ENCODE results near the gene CCL3.

Gene CCL3

DNA sequence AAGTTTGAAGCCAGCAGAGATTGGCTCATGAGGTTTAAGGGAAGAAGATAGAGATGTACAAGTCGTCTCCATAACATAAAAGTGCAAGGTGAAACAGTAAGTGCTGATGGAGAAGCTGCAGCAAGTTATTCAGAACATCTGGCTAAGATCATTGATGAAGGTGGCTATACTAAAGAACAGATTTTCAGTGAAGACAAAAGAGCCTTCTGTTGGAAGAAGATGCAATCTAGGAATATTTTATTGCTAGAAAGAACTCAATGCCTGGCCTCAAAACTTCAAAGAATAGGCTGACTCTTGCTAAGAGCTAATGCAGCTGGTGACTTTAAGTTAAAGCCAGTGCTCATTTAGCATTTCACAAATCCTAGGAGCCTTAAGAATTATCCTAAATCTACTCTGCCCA is 39.7 kb upstream of the CCL3 start:
- H3K9me2 ChIP-seq (replicated peaks; ENCODE audit: insufficient read depth, low read length): no peaks in the 10 kb centered on the region
- no peak overlapping the region for H3K27ac ChIP-seq (ENCODE audit: low read depth, low read length)
- peaks cover 24% of the 10 kb centered on the region for H3K9me3 ChIP-seq (ENCODE audit: insufficient read depth, low read length)
- H3K4me3 ChIP-seq (ENCODE audit: insufficient read depth, low read length, poor library complexity, severe bottlenecking): no peak overlapping the region
- H4K20me1 ChIP-seq (ENCODE audit: low read depth, low read length): no peaks in the 10 kb centered on the region
- H3K27me3 ChIP-seq (ENCODE audit: low read length): no peaks in the 10 kb centered on the region
- H3F3A ChIP-seq (ENCODE audit: insufficient read depth): no peaks in the 10 kb centered on the region
- H2AFZ ChIP-seq (ENCODE audit: low read depth, low read length, severe bottlenecking): no peak overlapping the region
- H3K36me3 ChIP-seq (ENCODE audit: low read length): no peaks in the 10 kb centered on the region
- no peak for TF ChIP-seq CTCF (IDR thresholded peaks at IDR 0.05; ENCODE audit: insufficient read depth, low read length, poor library complexity, severe bottlenecking)
- TF ChIP-seq EZH2phosphoT487 (conservative IDR thresholded peaks at IDR 0.05; ENCODE audit: low read length): no peak
- no peak overlapping the region for H3K9ac ChIP-seq (ENCODE audit: low read length)
- no peak overlapping the region for H3K4me2 ChIP-seq (ENCODE audit: low read depth, low read length, poor library complexity, severe bottlenecking)
- no peaks in the 10 kb centered on the region for H3K79me2 ChIP-seq (ENCODE audit: insufficient read depth, low read length)

DNA sequence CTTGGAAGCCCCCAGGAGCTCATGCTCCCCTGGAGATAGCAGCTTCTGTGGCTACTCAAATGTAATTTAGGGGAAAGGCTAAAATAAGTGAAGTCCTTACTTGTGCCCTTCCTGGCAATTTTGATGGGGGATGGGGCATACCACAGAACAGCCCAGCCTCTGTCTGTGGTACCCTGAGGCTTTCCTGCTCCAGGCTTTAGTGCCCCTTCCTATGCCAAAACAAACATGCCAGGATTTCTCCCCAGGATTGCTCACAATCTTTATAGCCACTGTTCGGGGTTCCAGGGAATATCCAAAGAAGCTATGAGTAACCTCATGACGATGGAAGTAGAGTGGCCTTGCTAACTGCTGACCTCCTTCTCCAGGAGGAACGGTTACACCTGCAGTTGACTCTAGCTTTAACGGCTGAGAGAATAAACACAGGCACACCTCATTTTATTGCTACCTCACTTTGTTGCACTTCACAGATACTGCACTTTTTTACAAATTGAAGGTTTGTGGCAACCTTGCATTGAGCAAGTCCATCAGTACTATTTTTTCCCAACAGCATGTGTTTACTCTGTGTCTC is 38.6 kb upstream of the CCL3 start:
- Histone ChIP-seq H3K4me3 (ENCODE audit: insufficient read depth, low read length, poor library complexity, severe bottlenecking) (no peak overlapping the region), H2AFZ (ENCODE audit: low read depth, low read length, severe bottlenecking) (no peak overlapping the region), H3K9me3 (ENCODE audit: insufficient read depth, low read length) (peaks cover 24% of the 10 kb centered on the region), H3K9me2 (replicated peaks; ENCODE audit: insufficient read depth, low read length) (no peaks in the 10 kb centered on the region), H3K9ac (ENCODE audit: low read length) (no peak overlapping the region), H3K36me3 (ENCODE audit: low read length) (no peaks in the 10 kb centered on the region), H4K20me1 (ENCODE audit: low read depth, low read length) (no peaks in the 10 kb centered on the region), H3K27me3 (ENCODE audit: low read length) (no peaks in the 10 kb centered on the region), H3K4me2 (ENCODE audit: low read depth, low read length, poor library complexity, severe bottlenecking) (no peak overlapping the region), H3K27ac (ENCODE audit: low read depth, low read length) (no peak overlapping the region), H3K79me2 (ENCODE audit: insufficient read depth, low read length) (no peaks in the 10 kb centered on the region), H3F3A (ENCODE audit: insufficient read depth) (no peaks in the 10 kb centered on the region)
- no peak for TF ChIP-seq EZH2phosphoT487 (conservative IDR thresholded peaks at IDR 0.05; ENCODE audit: low read length)
- TF ChIP-seq CTCF (IDR thresholded peaks at IDR 0.05; ENCODE audit: insufficient read depth, low read length, poor library complexity, severe bottlenecking): no peak

- TF ChIP-seq EZH2phosphoT487 (conservative IDR thresholded peaks at IDR 0.05; ENCODE audit: low read length): no peak
- no peak for TF ChIP-seq CTCF (IDR thresholded peaks at IDR 0.05; ENCODE audit: insufficient read depth, low read length, poor library complexity, severe bottlenecking)
- Histone ChIP-seq H3K4me3 (ENCODE audit: insufficient read depth, low read length, poor library complexity, severe bottlenecking) (no peak overlapping the region), H3K36me3 (ENCODE audit: low read length) (no peaks in the 10 kb centered on the region), H3K9me3 (ENCODE audit: insufficient read depth, low read length) (peaks cover 24% of the 10 kb centered on the region), H3K9ac (ENCODE audit: low read length) (no peak overlapping the region), H4K20me1 (ENCODE audit: low read depth, low read length) (no peaks in the 10 kb centered on the region), H3K9me2 (replicated peaks; ENCODE audit: insufficient read depth, low read length) (no peaks in the 10 kb centered on the region), H2AFZ (ENCODE audit: low read depth, low read length, severe bottlenecking) (no peak overlapping the region), H3K27ac (ENCODE audit: low read depth, low read length) (no peak overlapping the region), H3K27me3 (ENCODE audit: low read length) (no peaks in the 10 kb centered on the region), H3K4me2 (ENCODE audit: low read depth, low read length, poor library complexity, severe bottlenecking) (no peak overlapping the region), H3K79me2 (ENCODE audit: insufficient read depth, low read length) (no peaks in the 10 kb centered on the region), H3F3A (ENCODE audit: insufficient read depth) (no peaks in the 10 kb centered on the region)
Measured at GRCh38 chr17:36127911-36128310, 38.0 kb upstream of the CCL3 start.
